ENCODE measurements around the gene TRAPPC11. TPM values are rescaled to one million over a fixed set of nuclear protein-coding genes. Genes with fewer than 3 reads are reported as not detected.

Gene TRAPPC11
- total RNA-seq, 4 donors from 2014 or later, result 34.6 to 84.1 (median 41.8) TPM

DNA sequence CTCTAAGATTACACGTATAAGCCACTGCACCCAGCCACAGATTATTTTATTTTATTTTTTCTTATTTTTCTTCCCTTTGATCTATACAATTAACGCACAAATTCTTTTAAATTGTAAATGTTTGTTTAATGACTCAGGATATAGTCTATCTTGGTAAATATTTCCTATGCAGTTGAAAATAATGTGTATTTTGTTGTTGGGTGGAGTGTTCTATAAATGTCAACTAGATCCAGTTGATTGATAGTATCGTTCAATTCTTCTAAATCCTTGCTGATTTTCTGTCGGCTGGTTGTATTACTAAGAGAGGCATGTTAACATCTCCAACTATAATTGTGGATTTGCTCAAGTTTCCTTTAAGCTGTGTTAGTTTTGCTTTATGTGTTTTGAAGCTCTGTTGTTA, 92.0 kb downstream of the TRAPPC11 start:
- H3K36me3 ChIP-seq, result no peaks in the 10 kb centered on the region
- DNase-seq, result no peak
- no peaks in the 10 kb centered on the region for H3K27me3 ChIP-seq
- H3K27ac ChIP-seq, result no peak overlapping the region
- no peaks in the 10 kb centered on the region for H3K9me3 ChIP-seq
- peaks cover 0 to 21% of the 10 kb centered on the region in 2 donors for H3K4me1 ChIP-seq
- H3K4me3 ChIP-seq (replicated peaks in 1 of 3), result no peak overlapping the region
- TF ChIP-seq, protein P1, sequence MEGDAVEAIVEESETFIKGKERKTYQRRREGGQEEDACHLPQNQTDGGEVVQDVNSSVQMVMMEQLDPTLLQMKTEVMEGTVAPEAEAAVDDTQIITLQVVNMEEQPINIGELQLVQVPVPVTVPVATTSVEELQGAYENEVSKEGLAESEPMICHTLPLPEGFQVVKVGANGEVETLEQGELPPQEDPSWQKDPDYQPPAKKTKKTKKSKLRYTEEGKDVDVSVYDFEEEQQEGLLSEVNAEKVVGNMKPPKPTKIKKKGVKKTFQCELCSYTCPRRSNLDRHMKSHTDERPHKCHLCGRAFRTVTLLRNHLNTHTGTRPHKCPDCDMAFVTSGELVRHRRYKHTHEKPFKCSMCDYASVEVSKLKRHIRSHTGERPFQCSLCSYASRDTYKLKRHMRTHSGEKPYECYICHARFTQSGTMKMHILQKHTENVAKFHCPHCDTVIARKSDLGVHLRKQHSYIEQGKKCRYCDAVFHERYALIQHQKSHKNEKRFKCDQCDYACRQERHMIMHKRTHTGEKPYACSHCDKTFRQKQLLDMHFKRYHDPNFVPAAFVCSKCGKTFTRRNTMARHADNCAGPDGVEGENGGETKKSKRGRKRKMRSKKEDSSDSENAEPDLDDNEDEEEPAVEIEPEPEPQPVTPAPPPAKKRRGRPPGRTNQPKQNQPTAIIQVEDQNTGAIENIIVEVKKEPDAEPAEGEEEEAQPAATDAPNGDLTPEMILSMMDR (IDR thresholded peaks at IDR 0.05), result no peak
- TF ChIP-seq POLR2A (IDR thresholded peaks at IDR 0.05), result no peak
- intact Hi-C loops (cut with DNase I), result no loop called here
- WGBS, 2 donors, result 94 to 97% methylated on average over 4 of the region's 4 CpGs

DNA sequence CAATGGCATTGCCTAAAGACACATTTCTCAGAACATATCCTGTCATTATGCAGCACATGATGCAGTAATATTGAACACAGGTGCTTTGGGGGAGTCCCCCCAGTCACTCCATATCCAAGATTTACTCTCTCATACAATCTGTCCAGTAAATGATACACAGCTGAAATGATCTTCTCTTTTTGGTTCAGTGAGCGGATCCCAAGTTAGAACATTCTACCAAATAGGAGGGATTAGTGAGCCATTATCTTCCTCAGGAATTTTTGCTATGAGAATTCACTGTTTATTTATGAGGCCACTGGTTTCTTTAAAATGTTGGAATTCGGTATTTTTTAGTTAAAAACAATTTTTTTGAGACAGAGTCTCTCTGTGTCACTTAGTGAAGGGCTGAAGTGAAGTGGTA, 96.5 kb downstream of the TRAPPC11 start:
- Histone ChIP-seq H3K4me3 (replicated peaks in 1 of 3) (no peak overlapping the region), H3K27ac (no peak overlapping the region), H3K27me3 (no peaks in the 10 kb centered on the region), H3K4me1 (peaks cover 6 to 11% of the 10 kb centered on the region in 2 donors), H3K9me3 (no peaks in the 10 kb centered on the region), H3K36me3 (no peaks in the 10 kb centered on the region)
- 81 to 94% methylated on average over 2 of the region's 2 CpGs for whole genome bisulfite sequencing, 2 donors
- no peak for DNase-seq
- no peak for TF ChIP-seq POLR2A (IDR thresholded peaks at IDR 0.05)
- TF ChIP-seq, protein P1 (IDR thresholded peaks at IDR 0.05), result no peak
- intact Hi-C loops (cut with DNase I), result no loop called here

DNA sequence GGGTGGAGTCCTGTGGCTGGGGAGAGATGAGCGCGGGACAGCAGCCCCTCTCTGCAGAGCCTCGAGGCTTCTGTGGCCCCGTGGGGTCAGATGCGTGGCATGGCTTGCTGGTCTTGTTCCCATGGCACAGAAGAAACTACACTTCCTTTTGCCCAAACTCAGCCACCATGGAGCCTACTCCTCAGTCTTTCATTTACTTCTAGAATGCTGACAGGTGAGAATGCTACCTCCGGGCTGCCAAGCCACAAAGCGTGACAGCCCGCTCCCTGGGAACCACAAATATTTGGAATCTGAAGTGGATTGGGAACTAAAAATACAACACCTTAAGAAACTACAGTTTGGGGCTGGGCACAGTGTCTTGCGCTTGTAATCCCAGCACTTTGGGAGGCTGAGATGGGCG, 98.0 kb downstream of the TRAPPC11 start:
- Histone ChIP-seq H3K4me3 (replicated peaks in 1 of 3) (no peak overlapping the region), H3K9me3 (no peaks in the 10 kb centered on the region), H3K36me3 (no peaks in the 10 kb centered on the region), H3K27me3 (no peaks in the 10 kb centered on the region), H3K27ac (peak overlapping the region; percentile 39 to 75 (median 51)), H3K4me1 (peaks cover 13 to 18% of the 10 kb centered on the region in 2 donors)
- 46 to 53% methylated on average over 9 to 10 of the region's 10 CpGs for WGBS, 2 donors
- TF ChIP-seq POLR2A (IDR thresholded peaks at IDR 0.05), result no peak
- TF ChIP-seq, protein P1 (IDR thresholded peaks at IDR 0.05), result no peak
- intact Hi-C loops (cut with DNase I), result no loop called here
- DNase-seq, result peak; percentile 84 to 89

DNA sequence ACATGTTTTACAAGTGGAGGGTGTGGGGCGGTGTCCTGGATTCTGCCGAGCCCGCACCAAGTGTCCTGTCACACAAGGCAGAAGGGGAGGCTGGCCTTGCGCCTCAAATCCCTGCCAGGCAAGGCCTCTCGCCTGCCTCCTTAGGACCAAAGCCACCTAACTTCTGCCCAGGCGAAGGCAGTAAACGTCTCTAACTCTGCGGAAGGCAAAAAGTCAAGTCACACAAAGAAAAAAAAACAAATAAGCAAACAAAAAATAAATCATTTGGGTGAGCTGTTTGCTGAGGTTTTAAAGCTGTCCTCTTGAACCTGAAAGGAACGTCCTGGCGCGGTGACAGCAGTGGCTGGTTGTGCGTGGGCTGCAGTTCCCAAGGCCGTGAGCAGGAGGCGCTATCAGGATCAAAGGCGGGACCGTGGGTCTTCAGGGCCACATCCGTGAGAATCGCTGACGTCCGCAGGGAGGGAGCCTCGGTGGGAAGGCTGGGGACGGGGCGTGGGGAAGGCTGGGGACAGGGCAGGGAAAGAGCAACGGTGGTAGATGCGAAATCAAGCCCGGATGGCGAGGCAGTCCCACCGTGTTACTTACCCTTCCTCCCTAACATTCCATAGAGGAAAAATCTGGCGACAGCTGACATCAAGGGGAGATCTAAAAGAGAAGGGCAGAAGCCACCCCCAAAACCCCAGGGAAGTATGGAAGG, 99.1 kb downstream of the TRAPPC11 start:
- H3K4me3 ChIP-seq (replicated peaks in 1 of 3), result no peak overlapping the region
- H3K27me3 ChIP-seq, result no peaks in the 10 kb centered on the region
- peaks cover 18 to 21% of the 10 kb centered on the region in 2 donors for H3K4me1 ChIP-seq
- H3K36me3 ChIP-seq, result no peaks in the 10 kb centered on the region
- intact Hi-C loops (cut with DNase I), result no loop called here
- H3K9me3 ChIP-seq, result no peaks in the 10 kb centered on the region
- TF ChIP-seq POLR2A (IDR thresholded peaks at IDR 0.05), result no peak
- TF ChIP-seq, protein P1 (IDR thresholded peaks at IDR 0.05), result no peak
- H3K27ac ChIP-seq, result no peak overlapping the region
- WGBS, 2 donors, result 75 to 78% methylated on average over 29 of the region's 29 CpGs
- no peak for DNase-seq

- Histone ChIP-seq H3K4me3 (replicated peaks in 1 of 3) (no peak overlapping the region), H3K36me3 (no peaks in the 10 kb centered on the region), H3K9me3 (no peaks in the 10 kb centered on the region), H3K27me3 (no peaks in the 10 kb centered on the region), H3K4me1 (peaks cover 20 to 21% of the 10 kb centered on the region in 2 donors), H3K27ac (no peak overlapping the region)
- intact Hi-C loops (cut with DNase I), result no loop called here
- WGBS, 2 donors, result 87 to 92% methylated on average over 21 of the region's 21 CpGs
- DNase-seq, result no peak
- TF ChIP-seq, protein P1 (IDR thresholded peaks at IDR 0.05), result no peak
- no peak for TF ChIP-seq POLR2A (IDR thresholded peaks at IDR 0.05)
Measured at GRCh38 chr4:183758758-183759447, 99.8 kb downstream of the TRAPPC11 start.

Measured in thyroid gland (tissue), 4 donors.